Aorta (tissue), 5 donors: ENCODE measurements around the gene MKKS. TPM values are rescaled to one million over a fixed set of nuclear protein-coding genes. Genes with fewer than 3 reads are reported as not detected.

Experiments used
- ATAC-seq: fragments of 200-7000 bp; cut with Tn5 transposase; one replicate; pipeline ENCODE4 v1.9.1; 2022; ENCODE audit warnings: moderate library complexity; ENCODE audit not compliant: low FRiP score
- DNase-seq, 2 donors: peaks; one replicate each; pipeline ENCODE4 v3.0.0-alpha.2; 2020
- H3K27ac ChIP-seq, 2 donors: one replicate each; pipeline ENCODE4 v1.5.1; 2013; ENCODE audit warnings: low read length in 2 of 2, mild to moderate bottlenecking in 2 of 2, moderate library complexity in 2 of 2, control low read depth in 1 of 2, inconsistent platforms in 1 of 2, low read depth in 1 of 2
- H3K27me3 ChIP-seq, 2 donors: one replicate each; pipeline ENCODE4 v1.6.1; 2013; ENCODE audit warnings: control low read depth in 1 of 2, low read length in 1 of 2, mild to moderate bottlenecking in 1 of 2, moderate library complexity in 1 of 2; ENCODE audit not compliant: insufficient read depth in 2 of 2, control insufficient read depth in 1 of 2
- H3K36me3 ChIP-seq, 2 donors: one replicate each; pipeline ENCODE4 v1.6.1; 2013; ENCODE audit warnings: control low read depth in 1 of 2, low read length in 1 of 2, mild to moderate bottlenecking in 1 of 2; ENCODE audit not compliant: insufficient read depth in 2 of 2, control insufficient read depth in 1 of 2
- H3K4me1 ChIP-seq, 2 donors: one replicate each; pipeline ENCODE4 v1.6.1; 2013; ENCODE audit warnings: low read length in 2 of 2, control low read depth in 1 of 2, mild to moderate bottlenecking in 1 of 2, moderate library complexity in 1 of 2; ENCODE audit not compliant: insufficient read depth in 2 of 2, control insufficient read depth in 1 of 2
- H3K4me3 ChIP-seq, 2 donors: one replicate each; pipeline ENCODE4 v1.5.1; 2013; ENCODE audit warnings: low read length in 2 of 2, control low read depth in 1 of 2, mild to moderate bottlenecking in 1 of 2
- H3K9me3 ChIP-seq: one replicate; pipeline ENCODE4 v1.6.1; 2013; ENCODE audit warnings: mild to moderate bottlenecking, low read length; ENCODE audit not compliant: control insufficient read depth
- WGBS, 2 donors: extraction: QIAGEN DNeasy Blood & Tissue Kit; methylation state at CpG; one replicate each; pipeline ENCODE4 v1.1.7; 2013; 5-methylcytosine and 5-hydroxymethylcytosine counted together
- intact Hi-C, 2 donors: fragments of 100-400 bp; cut with DNase I; formaldehyde crosslinking; loops; one replicate each; pipeline versions ENCODE4 v1.14.2 to v1.15.0; 2022
- polyA plus RNA-seq, 2 donors: library from polyadenylated mRNA; stranded (reverse); fragments of 200-250 nt; gene quantifications; one replicate each; pipeline ENCODE4 v1.2.3, GENCODE V29; 2013
- total RNA-seq, 2 donors: library from RNA; stranded (reverse); fragmentation: NEBNext Ultra II Directional; extraction: Animal tissue kit (Norgen Biotek cat#: 25700); gene quantifications; one replicate each; pipeline ENCODE4 v1.2.1, GENCODE V29; 2021
- donor health status: healthy with polysubstance abuse.
- donor health status: Bipolar disorder and iron deficiency.
- donor health status: DM: no; HTN: no; CAD: no.
- donor health status: DM: no; HTN: no; CAD: no.
- donor health status: DM: yes; HTN: yes; CAD: no.

MKKS gene
- total and polyA plus RNA-seq, 4 donors, result 12.0 to 19.4 (median 16.9) TPM

DNA sequence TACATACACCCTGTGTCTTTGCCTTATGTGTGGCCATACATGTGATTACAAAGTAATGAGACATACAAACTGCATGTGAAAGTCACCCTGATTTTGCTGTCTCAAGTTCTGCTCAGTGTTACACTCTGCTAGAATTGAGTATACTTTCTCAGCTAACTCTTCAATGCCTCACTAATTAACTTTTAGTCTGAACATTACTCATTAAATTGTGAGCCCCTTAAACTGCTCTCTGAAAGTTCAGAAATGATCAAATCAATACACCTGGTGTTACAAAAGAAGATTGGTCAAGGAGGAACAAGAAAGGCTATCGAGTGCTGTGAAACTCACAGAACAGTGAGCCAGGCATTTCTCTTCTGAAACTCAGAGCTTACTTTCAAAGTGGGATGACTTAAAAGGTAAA lies 71.3 kb downstream of the MKKS start:
- H3K9me3 ChIP-seq, result no peaks in the 10 kb centered on the region
- 93 to 96% methylated on average over 1 of the region's 1 CpG for WGBS, 2 donors
- H3K36me3 ChIP-seq, result no peaks in the 10 kb centered on the region
- intact Hi-C loops, result no loop called here
- no peaks in the 10 kb centered on the region for H3K4me1 ChIP-seq
- H3K4me3 ChIP-seq, result no peak overlapping the region
- H3K27me3 ChIP-seq, result no peaks in the 10 kb centered on the region
- ATAC-seq, result no peak
- no peak overlapping the region for H3K27ac ChIP-seq
- no peak for DNase-seq

DNA sequence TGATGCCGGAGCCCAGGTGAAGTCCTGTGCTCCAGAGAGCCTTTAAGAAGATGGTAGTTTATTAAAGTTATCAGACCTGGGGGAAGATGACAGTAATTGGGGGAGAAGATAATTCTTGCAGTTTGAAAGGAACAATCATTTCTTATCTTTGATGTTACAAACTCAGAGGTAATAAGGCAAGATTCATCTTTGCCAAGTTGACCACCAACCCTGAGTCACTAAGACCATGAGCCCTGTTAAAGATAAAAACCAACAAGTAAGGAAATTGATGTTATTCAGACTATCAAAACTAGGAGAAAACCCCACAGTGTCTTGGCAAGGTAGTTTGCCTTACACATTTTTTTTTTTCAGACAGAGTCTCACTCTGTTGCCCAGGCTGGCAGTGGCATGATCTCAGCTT lies 73.1 kb downstream of the MKKS start:
- H3K9me3 ChIP-seq, result no peaks in the 10 kb centered on the region
- DNase-seq (no peak), ATAC-seq (no peak)
- no peak overlapping the region for H3K4me3 ChIP-seq
- no peaks in the 10 kb centered on the region for H3K36me3 ChIP-seq
- no peaks in the 10 kb centered on the region for H3K27me3 ChIP-seq
- H3K27ac ChIP-seq, result no peak overlapping the region
- H3K4me1 ChIP-seq, result no peaks in the 10 kb centered on the region
- 85 to 97% methylated on average over 1 of the region's 1 CpG for WGBS, 2 donors
- intact Hi-C loops, result no loop called here

DNA sequence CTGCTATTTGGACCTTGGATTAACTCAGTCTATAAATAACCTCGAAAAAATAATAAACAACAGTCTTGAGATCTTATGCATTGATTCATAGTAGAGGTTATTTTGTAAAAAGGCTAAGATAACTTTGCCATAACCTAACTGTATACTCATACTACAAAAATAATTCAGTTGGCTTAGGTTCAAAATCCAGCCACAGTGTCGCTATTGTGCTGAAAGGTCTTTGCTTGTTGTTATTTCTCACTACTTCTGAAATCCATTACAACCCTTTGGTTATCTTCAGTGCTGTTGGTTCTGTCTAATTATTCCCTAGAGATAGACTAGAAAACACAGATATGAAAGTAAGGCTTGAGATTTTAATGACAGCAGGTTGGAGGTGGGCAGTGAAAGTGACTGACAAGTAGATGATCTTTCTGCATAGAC lies 74.4 kb downstream of the MKKS start:
- H3K4me3 ChIP-seq, result no peak overlapping the region
- ATAC-seq, result no peak
- H3K4me1 ChIP-seq, result no peaks in the 10 kb centered on the region
- whole genome bisulfite sequencing, 2 donors, result 4 to 5% methylated on average over 2 of the region's 2 CpGs
- H3K36me3 ChIP-seq, result no peaks in the 10 kb centered on the region
- DNase-seq, result no peak
- no peaks in the 10 kb centered on the region for H3K27me3 ChIP-seq
- intact Hi-C loops, result loop anchor here in 1 of 2 donors (10.0 kb wide), 1 partner anchor 65 kb away; no protein-coding TSS in a partner anchor
- H3K9me3 ChIP-seq, result no peaks in the 10 kb centered on the region
- H3K27ac ChIP-seq, result no peak overlapping the region

DNA sequence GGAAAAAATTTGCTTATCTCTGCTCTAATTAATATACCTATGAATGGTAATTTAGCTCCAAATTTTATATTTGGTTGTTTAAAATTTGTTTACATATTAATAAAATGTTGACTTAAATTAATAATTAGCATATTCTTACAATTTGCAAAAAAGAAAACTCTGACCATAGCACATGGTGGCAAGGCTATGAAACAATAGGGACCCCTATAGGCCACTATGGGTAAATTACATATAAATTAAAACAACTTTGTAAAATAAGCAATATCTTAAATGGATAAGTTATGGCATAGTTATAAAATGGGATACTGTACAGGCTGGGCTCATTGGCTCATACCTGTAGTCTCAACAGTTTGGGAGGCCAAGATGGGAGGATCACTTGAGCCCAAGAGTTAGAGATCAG lies 76.0 kb downstream of the MKKS start:
- Histone ChIP-seq H3K27me3 (no peaks in the 10 kb centered on the region), H3K4me1 (no peaks in the 10 kb centered on the region), H3K27ac (no peak overlapping the region), H3K36me3 (no peaks in the 10 kb centered on the region), H3K9me3 (no peaks in the 10 kb centered on the region), H3K4me3 (no peak overlapping the region)
- ATAC-seq (no peak), DNase-seq (no peak)
- intact Hi-C loops, result loop anchor here in 1 of 2 donors (10.0 kb wide), 1 partner anchor 63 kb away; no protein-coding TSS in a partner anchor

DNA sequence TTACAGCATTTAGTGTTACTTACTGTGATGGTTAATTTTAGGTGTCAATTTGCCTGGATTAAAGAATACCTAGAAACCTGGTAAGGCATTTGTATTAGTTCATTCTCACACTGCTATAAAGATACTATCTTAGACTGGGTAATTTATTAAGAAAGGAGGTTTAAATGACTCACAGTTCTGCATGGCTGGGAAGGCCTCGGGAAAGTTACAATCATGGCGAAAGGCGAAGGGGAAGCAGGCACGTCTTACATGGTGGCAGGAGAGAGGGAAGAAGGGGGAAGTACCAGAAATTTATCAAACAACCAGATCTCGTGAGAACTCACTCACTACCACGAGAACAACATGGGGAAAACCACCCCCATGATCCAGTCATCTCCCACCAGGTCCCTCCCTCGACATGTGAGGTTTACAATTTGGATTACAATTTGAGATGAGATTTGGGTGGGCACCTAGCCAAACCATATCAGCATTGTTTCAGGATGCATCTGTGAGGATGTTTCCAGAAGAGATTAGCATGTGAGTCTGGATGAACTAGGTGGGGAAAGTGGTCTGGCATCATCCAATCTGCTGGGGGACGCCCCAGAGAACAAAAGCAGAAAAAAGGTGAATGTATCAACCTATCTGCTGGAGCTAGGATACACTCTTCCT lies 76.8 kb downstream of the MKKS start:
- Histone ChIP-seq H3K27ac (no peak overlapping the region), H3K4me3 (no peak overlapping the region), H3K9me3 (no peaks in the 10 kb centered on the region), H3K27me3 (no peaks in the 10 kb centered on the region), H3K36me3 (no peaks in the 10 kb centered on the region), H3K4me1 (no peaks in the 10 kb centered on the region)
- DNase-seq (no peak), ATAC-seq (no peak)
- intact Hi-C loops, result loop anchor here in 1 of 2 donors (10.0 kb wide), 1 partner anchor 62 kb away; no protein-coding TSS in a partner anchor
- 91% methylated on average over 8 of the region's 8 CpGs for WGBS, 2 donors

DNA sequence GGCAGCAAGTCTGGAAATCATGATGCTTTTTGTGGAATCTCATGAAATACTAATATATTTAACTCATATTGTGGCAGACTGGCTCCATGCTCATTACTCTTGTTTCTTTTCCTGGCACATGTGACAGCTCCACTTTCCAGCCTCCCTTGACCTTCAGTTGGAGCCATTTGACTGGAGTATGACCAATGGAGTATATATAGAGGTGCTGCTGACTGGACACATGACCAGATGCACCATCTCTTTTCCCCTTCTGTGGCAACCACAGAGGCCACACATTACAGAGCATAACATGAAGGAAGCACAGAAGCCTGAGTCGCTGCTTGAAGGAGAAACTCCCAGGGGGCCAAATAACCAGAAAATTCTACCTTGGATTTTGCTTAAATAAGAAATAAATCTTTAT lies 77.4 kb downstream of the MKKS start:
- H3K27ac ChIP-seq, result no peak overlapping the region
- no peaks in the 10 kb centered on the region for H3K36me3 ChIP-seq
- H3K4me3 ChIP-seq, result no peak overlapping the region
- no peak for ATAC-seq
- no peaks in the 10 kb centered on the region for H3K4me1 ChIP-seq
- intact Hi-C loops, result loop anchor here in 1 of 2 donors (10.0 kb wide), 1 partner anchor 62 kb away; no protein-coding TSS in a partner anchor
- no peaks in the 10 kb centered on the region for H3K9me3 ChIP-seq
- no peak for DNase-seq
- WGBS, 2 donors, result 93% methylated on average over 1 of the region's 1 CpG
- no peaks in the 10 kb centered on the region for H3K27me3 ChIP-seq

DNA sequence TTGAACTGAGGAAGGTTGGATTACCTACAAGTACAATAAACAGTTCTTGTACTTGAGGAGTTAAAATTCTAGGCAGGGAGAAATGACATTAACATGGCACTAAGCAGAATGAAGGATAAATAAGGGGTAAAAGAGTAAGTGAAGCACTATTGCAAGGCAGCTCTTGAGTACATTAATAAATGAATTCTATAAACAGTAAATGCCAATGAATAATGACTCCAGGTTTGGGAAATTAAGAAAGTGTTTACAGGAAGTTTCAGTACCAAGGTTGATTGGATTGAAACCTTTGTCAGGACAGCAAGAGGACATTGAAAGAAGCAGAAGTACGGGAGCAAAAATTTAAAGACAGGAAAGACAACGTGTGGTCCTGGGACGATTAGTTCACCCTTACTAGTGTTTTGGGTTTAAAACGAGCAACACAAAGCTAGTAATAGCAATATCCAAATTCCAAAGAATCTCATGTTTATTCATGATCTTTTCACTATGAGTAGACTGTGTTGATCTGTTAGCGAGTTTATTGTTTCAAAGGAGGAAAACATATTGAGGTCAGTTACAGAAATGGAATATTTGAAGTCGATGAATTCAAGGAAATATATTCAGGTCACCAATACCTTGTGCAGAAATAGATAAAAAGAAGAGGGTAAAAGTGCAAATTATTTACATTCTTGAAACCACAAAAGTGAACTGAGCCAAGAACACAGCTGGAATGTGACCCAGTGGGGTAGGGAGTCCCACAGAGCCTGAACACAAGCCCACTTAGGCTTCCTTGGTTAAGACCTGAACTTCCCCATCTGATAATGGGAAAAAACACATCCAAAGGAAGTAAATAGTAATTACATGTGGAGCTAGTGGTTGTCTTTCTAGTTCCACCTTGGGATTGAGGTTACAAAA lies 80.8 kb downstream of the MKKS start:
- ATAC-seq (no peak), DNase-seq (no peak)
- WGBS, 2 donors, result 55 to 67% methylated on average over 6 of the region's 6 CpGs
- Histone ChIP-seq H3K4me3 (no peak overlapping the region), H3K36me3 (no peaks in the 10 kb centered on the region), H3K27me3 (no peaks in the 10 kb centered on the region), H3K4me1 (no peaks in the 10 kb centered on the region), H3K9me3 (no peaks in the 10 kb centered on the region), H3K27ac (no peak overlapping the region)
- intact Hi-C loops, result loop anchor here in 1 of 2 donors (10.0 kb wide), 1 partner anchor 58 kb away; no protein-coding TSS in a partner anchor
